SK-N-MC (cell line): ENCODE data around the gene IP6K2.

Experiments
- EZH2 ChIP-seq: fragments of 200-600 bp; sonication (generic); IDR thresholded peaks from one replicate; pipeline ENCODE4 v1.6.1; 2017; ENCODE audit warnings: antibody characterized with exemption
- POLR2AphosphoS5 ChIP-seq: IDR thresholded peaks from 2 replicates; pipeline ENCODE4 v1.6.1; 2012; ENCODE audit warnings: mild to moderate bottlenecking, low read depth, low read length, borderline replicate concordance

GRCh38 chr3:48660800-48661400 is 56.1 kb downstream of the IP6K2 start:
- no peak for TF ChIP-seq POLR2AphosphoS5
- TF ChIP-seq EZH2: no peak
